SHP77 treated with DMSO at 0.1 percent for 48 hours (cell line): ENCODE measurements around the gene CRKL.
"Not testable (repeated sequence)": the region's sequence is repeated elsewhere in the genome, so short reads cannot be mapped to it uniquely, and the experiment has no call there.

ENCODE experiments used
- DNase-seq: peaks from one replicate; lab custom pipeline; 2025; lab: John Stamatoyannopoulos, UW

Gene CRKL

GRCh38 chr22:20967697-20968211 is 50.5 kb downstream of the CRKL start:
- no peak for DNase-seq

- DNase-seq, result no peak
Observed at GRCh38 chr22:20968281-20968977, 51.2 kb downstream of the CRKL start.

GRCh38 chr22:20970939-20971657 is 53.9 kb downstream of the CRKL start:
- no peak for DNase-seq

GRCh38 chr22:20972014-20972694 is 54.9 kb downstream of the CRKL start:
- DNase-seq, result not testable (repeated sequence)

- no peak for DNase-seq
Observed at GRCh38 chr22:20972933-20973577, 55.8 kb downstream of the CRKL start.

- DNase-seq, result no peak
Observed at GRCh38 chr22:20973634-20974286, 56.6 kb downstream of the CRKL start.

GRCh38 chr22:20974336-20974955 is 57.2 kb downstream of the CRKL start:
- DNase-seq, result no peak

GRCh38 chr22:20975541-20976290 is 58.5 kb downstream of the CRKL start:
- no peak for DNase-seq

GRCh38 chr22:20976291-20976877 is 59.2 kb downstream of the CRKL start:
- no peak for DNase-seq

GRCh38 chr22:20977019-20977418 is 59.8 kb downstream of the CRKL start:
- no peak for DNase-seq

GRCh38 chr22:20977516-20978170 is 60.4 kb downstream of the CRKL start:
- no peak for DNase-seq

- no peak for DNase-seq
Observed at GRCh38 chr22:20978419-20978818, 61.2 kb downstream of the CRKL start.

GRCh38 chr22:20979243-20979809 is 62.1 kb downstream of the CRKL start:
- no peak for DNase-seq

- DNase-seq, result no peak
Observed at GRCh38 chr22:20979940-20980453, 62.8 kb downstream of the CRKL start.

- no peak for DNase-seq
Observed at GRCh38 chr22:20980523-20980922, 63.3 kb downstream of the CRKL start.

- no peak for DNase-seq
Observed at GRCh38 chr22:20980938-20981722, 63.9 kb downstream of the CRKL start.

- peak; percentile 51 for DNase-seq
Observed at GRCh38 chr22:20981787-20982562, 64.8 kb downstream of the CRKL start, which contains the start of gene LZTR1. Gene LZTR1, plus strand, starts transcription at chr22:20982297. Its CDS starts 75 bp downstream, at chr22:20982372.
